HepG2 (cell line): ENCODE measurements around the gene CTNNA3. TPM values are rescaled to one million over a fixed set of nuclear protein-coding genes. Genes with fewer than 3 reads are reported as not detected.

Source experiments
- ATAC-seq: fragments of 200-7000 bp; cut with Tn5 transposase; 3 replicates; pipeline ENCODE4 v1.9.1; 2020; ENCODE audit warnings: mild to moderate bottlenecking, moderate library complexity
- BruUV-seq: library from RNA; stranded (reverse); fragments of 400-500 nt; replicated peaks from 2 replicates; lab custom pipeline; 2021; lab: Mats Ljungman, UMichigan
- CTCF ChIA-PET: fragments of 300-600 bp; formaldehyde crosslinking; extraction: SDS; loops from one replicate; lab custom pipeline; 2021; ENCODE audit warnings: low total read pairs, inconsistent platforms, low intra/inter-chr PET ratio; lab: Yijun Ruan, JAX
- POLR2A ChIA-PET: fragments of 350-600 bp; sonication (Branson Sonifier 250); formaldehyde crosslinking; loops from one replicate; lab custom pipeline; 2020; ENCODE audit warnings: antibody characterized with exemption, inconsistent platforms; lab: Yijun Ruan, JAX
- DNase-seq: peaks from one replicate; pipeline ENCODE4 v3.0.0-alpha.2; 2015; ENCODE audit warnings: low spot score
- FAIRE-seq: peaks from 3 replicates; lab custom pipeline; 2011; peaks lifted over from hg19 to GRCh38; lab: Jason Lieb, UNC
- H2AFZ ChIP-seq: one replicate; pipeline ENCODE4 v1.6.1; 2011; ENCODE audit warnings: low read length, inconsistent platforms
- H3K27ac ChIP-seq: fragments of 300-600 bp; 3 replicates; pipeline ENCODE4 v1.8.0; 2011; ENCODE audit warnings: mixed run types, mild to moderate bottlenecking, mixed read lengths, low read length, inconsistent platforms; ENCODE audit not compliant: insufficient read depth; ENCODE audit errors: extremely low read length
- H3K27me3 ChIP-seq, 2 experiments: fragments of 200-600 bp in 1 of 2; 2 replicates in 1 of 2; 3 replicates in 1 of 2; pipeline versions ENCODE4 v1.6.0 to v1.8.0; 2011; ENCODE audit warnings: low read length in 2 of 2, mild to moderate bottlenecking in 2 of 2, moderate library complexity in 2 of 2, inconsistent platforms in 1 of 2; ENCODE audit not compliant: insufficient read depth in 2 of 2, control insufficient read depth in 1 of 2
- H3K36me3 ChIP-seq, 2 experiments: fragments of 200-600 bp in 1 of 2; replicated peaks in 1 of 2; 2 replicates in 1 of 2; 3 replicates in 1 of 2; pipeline versions ENCODE4 v1.5.1 to v1.8.0; 2011; ENCODE audit warnings: low read length in 2 of 2, inconsistent platforms in 1 of 2; ENCODE audit not compliant: insufficient read depth in 2 of 2, control insufficient read depth in 1 of 2
- H3K4me1 ChIP-seq: 2 replicates; pipeline ENCODE4 v1.5.1; 2012; ENCODE audit warnings: low read length, inconsistent platforms; ENCODE audit not compliant: insufficient read depth
- H3K4me2 ChIP-seq: 2 replicates; pipeline ENCODE4 v1.6.0; 2011; ENCODE audit warnings: low read depth, low read length, inconsistent platforms
- H3K4me3 ChIP-seq, 3 experiments: fragments of 200-600 bp in 1 of 3; sonication (generic), shearing (Covaris generic) in 1 of 3; replicated peaks in 1 of 3; 2 replicates each; pipeline ENCODE4 v1.5.1; 2011 to 2016; ENCODE audit warnings: low read length in 3 of 3, inconsistent platforms in 2 of 3, low read depth in 2 of 3, mild to moderate bottlenecking in 2 of 3, control low read depth in 1 of 3, mixed read lengths in 1 of 3; ENCODE audit not compliant: insufficient read depth in 1 of 3
- H3K79me2 ChIP-seq: one replicate; pipeline ENCODE4 v1.6.1; 2011; ENCODE audit warnings: low read length, inconsistent platforms; ENCODE audit not compliant: insufficient read depth
- H3K9ac ChIP-seq: 2 replicates; pipeline ENCODE4 v1.6.0; 2011; ENCODE audit warnings: mild to moderate bottlenecking, low read depth, low read length, inconsistent platforms; ENCODE audit not compliant: insufficient read depth
- H3K9me3 ChIP-seq: 2 replicates; pipeline ENCODE4 v1.5.1; 2012; ENCODE audit warnings: mild to moderate bottlenecking, low read length
- H4K20me1 ChIP-seq: 2 replicates; pipeline ENCODE4 v1.6.0; 2011; ENCODE audit warnings: inconsistent platforms, mild to moderate bottlenecking, low read length, moderate library complexity; ENCODE audit not compliant: insufficient read depth
- EED ChIP-seq: sonication (generic); formaldehyde crosslinking; IDR thresholded peaks from 2 replicates; pipeline ENCODE4 v1.5.0; 2020; ENCODE audit warnings: mild to moderate bottlenecking, missing genetic modification reagents
- EP300 ChIP-seq, 3 experiments: sonication (generic) in 1 of 3; formaldehyde crosslinking in 1 of 3; IDR thresholded peaks; 2 replicates each; pipeline versions ENCODE4 v1.5.1 to v1.6.1; 2011 to 2020; ENCODE audit warnings: low read depth in 2 of 3, low read length in 2 of 3, borderline replicate concordance in 1 of 3, improper control_type of control experiment in 1 of 3, mild to moderate bottlenecking in 1 of 3, missing genetic modification reagents in 1 of 3, moderate library complexity in 1 of 3
- JUND ChIP-seq: sonication (generic); formaldehyde crosslinking; IDR thresholded peaks from 2 replicates; pipeline ENCODE4 v1.8.0; 2022; ENCODE audit warnings: mild to moderate bottlenecking, missing genetic modification reagents
- SIN3A ChIP-seq: IDR thresholded peaks from 2 replicates; pipeline ENCODE4 v1.6.1; 2011; ENCODE audit warnings: low read depth, mild to moderate bottlenecking, control low read depth, low read length, borderline replicate concordance
- THAP11 ChIP-seq: IDR thresholded peaks from 2 replicates; pipeline ENCODE4 v1.6.1; 2016; ENCODE audit warnings: missing biosample characterization, missing genetic modification reagents
- ZNF253 ChIP-seq: sonication (generic); formaldehyde crosslinking; IDR thresholded peaks from 2 replicates; pipeline ENCODE4 v1.8.0; 2022; ENCODE audit warnings: mild to moderate bottlenecking, missing genetic modification reagents, borderline replicate concordance
- ZNF337 ChIP-seq: sonication (generic); formaldehyde crosslinking; IDR thresholded peaks from 2 replicates; pipeline ENCODE4 v1.5.1; 2020; ENCODE audit warnings: missing genetic modification reagents, low read depth, mild to moderate bottlenecking, borderline replicate concordance
- ZNF33A ChIP-seq: sonication (generic); formaldehyde crosslinking; IDR thresholded peaks from 2 replicates; pipeline ENCODE4 v1.5.1; 2020; ENCODE audit warnings: missing genetic modification reagents, mild to moderate bottlenecking, moderate library complexity, borderline replicate concordance
- ZNF543 ChIP-seq: sonication (generic); formaldehyde crosslinking; IDR thresholded peaks from 2 replicates; pipeline ENCODE4 v1.4.0; 2020; ENCODE audit warnings: mild to moderate bottlenecking, missing genetic modification reagents
- ZNF552 ChIP-seq: sonication (generic); formaldehyde crosslinking; IDR thresholded peaks from 2 replicates; pipeline ENCODE4 v1.9.0; 2022; ENCODE audit warnings: missing genetic modification reagents, mild to moderate bottlenecking, borderline replicate concordance
- WGBS: methylation state at CpG from one replicate; pipeline ENCODE4 v1.1.6; 2017; ENCODE audit warnings: low lambda C conversion rate; 5-methylcytosine and 5-hydroxymethylcytosine counted together
- in situ Hi-C: cut with HindIII; loops from 2 replicates; pipeline ENCODE4 v1.10.0; 2017; ENCODE audit warnings: low pct_unique_long_range_greater_than_20kb; ENCODE audit not compliant: extremely low pct_ligation_motif_present
- intact Hi-C: fragments of 100-400 bp; cut with micrococcal nuclease; formaldehyde crosslinking; loops from one replicate; pipeline ENCODE4 v1.10.0; 2022; ENCODE audit not compliant: unreplicated experiment
- polyA plus RNA-seq, 8 experiments: library from polyadenylated mRNA; depleted of rRNA in 3 of 8; stranded (reverse) in 7 of 8; unstranded in 1 of 8; fragments of >200 nt; fragmentation: Illumina TruSeq in 4 of 8; extraction: Trizol in 4 of 8; gene quantifications; 2 replicates each; pipeline versions ENCODE4 v1.2.1 to v1.2.3, GENCODE V29; 2011 to 2016; ENCODE audit warnings: low read depth in 4 of 8, missing spikeins in 1 of 8, mixed read lengths in 1 of 8; ENCODE audit not compliant: insufficient read depth in 1 of 8
- total RNA-seq, 5 experiments: library from RNA; depleted of rRNA; stranded (reverse); fragments of >200 nt; fragmentation: Illumina TruSeq; extraction: Trizol; gene quantifications; 2 replicates each; pipeline ENCODE4 v1.2.3, GENCODE V29; 2016; ENCODE audit warnings: low read depth in 1 of 5

The CTNNA3 gene
- total and polyA plus RNA-seq, 2 of the 13 experiments (the other 11 are each of a cell fraction or from before 2014, with no cell fraction given), result not detected

DNA sequence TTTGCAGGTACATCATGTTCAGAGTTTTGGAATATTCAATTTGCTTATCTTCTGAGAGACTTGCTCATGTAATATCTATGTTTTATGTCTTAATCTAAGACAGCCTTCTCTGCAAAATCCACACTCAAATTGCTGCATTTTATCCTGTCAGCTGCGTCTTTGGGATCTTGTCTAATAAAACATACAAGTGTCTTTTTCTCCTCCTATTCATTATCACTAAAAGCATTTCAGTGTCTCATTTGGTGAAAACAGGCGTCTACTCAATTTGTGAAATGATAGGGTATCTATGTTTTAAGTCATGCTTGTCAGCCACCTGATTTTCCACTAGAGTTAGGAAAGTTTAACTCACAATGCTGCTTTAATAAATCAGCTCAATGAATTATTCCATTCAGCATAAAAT, 882.9 kb downstream of the CTNNA3 start:
- Histone ChIP-seq H3K27ac (no peak overlapping the region), H3K9ac (no peak overlapping the region), H3K4me2 (no peak overlapping the region), H3K27me3 (no peaks in the 10 kb centered on the region), H3K9me3 (no peaks in the 10 kb centered on the region), H4K20me1 (no peaks in the 10 kb centered on the region), H3K79me2 (no peaks in the 10 kb centered on the region), H3K36me3 (no peaks in the 10 kb centered on the region), H3K4me1 (no peaks in the 10 kb centered on the region), H2AFZ (no peak overlapping the region), H3K4me3 (no peak overlapping the region)
- ChIA-PET POLR2A (no interaction called here), CTCF (no interaction called here)
- BruUV-seq, result no TSS peak
- ATAC-seq (no peak), DNase-seq (no peak), FAIRE-seq (no peak)
- intact Hi-C loops (no loop called here), in situ Hi-C loops (no loop called here)
- TF ChIP-seq SIN3A, result no peak
- no peak for TF ChIP-seq EED (CRISPR knock-in tag)
- TF ChIP-seq ZNF337 (CRISPR knock-in tag), result no peak
- TF ChIP-seq JUND (CRISPR knock-in tag), result no peak
- TF ChIP-seq THAP11 (CRISPR knock-in tag), result no peak
- TF ChIP-seq ZNF253 (CRISPR knock-in tag), result no peak
- no peak for TF ChIP-seq EP300 (IDR thresholded peaks at IDR 0.05; ENCODE audit: low read depth in 2 of 2, low read length in 2 of 2)
- TF ChIP-seq EP300 (CRISPR knock-in tag; IDR thresholded peaks at IDR 0.05; ENCODE audit: borderline replicate concordance), result no peak
- 0% methylated on average over 2 of the region's 2 CpGs for WGBS

DNA sequence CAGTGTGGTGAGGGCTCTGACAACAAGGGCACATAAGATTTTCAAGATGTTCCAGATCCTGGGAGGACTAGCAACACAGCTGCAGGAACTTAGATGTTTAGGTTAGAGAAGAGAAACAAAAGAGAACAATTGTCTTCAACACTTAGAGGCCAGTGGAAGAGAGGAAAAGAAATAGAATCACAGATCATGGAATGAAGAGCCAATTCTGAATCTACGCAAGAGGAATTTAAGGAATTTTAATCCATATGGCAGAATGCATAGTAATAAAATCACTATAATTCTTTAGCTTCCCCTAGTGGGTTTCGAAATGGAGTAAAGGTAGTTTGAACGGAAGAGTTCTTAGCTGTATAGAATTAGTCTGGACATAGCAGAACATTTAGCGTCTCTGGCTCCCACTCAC, 884.8 kb downstream of the CTNNA3 start:
- DNase-seq (no peak), ATAC-seq (no peak), FAIRE-seq (no peak)
- Histone ChIP-seq H3K4me2 (no peak overlapping the region), H3K27me3 (no peaks in the 10 kb centered on the region), H4K20me1 (no peaks in the 10 kb centered on the region), H3K9me3 (no peaks in the 10 kb centered on the region), H3K79me2 (no peaks in the 10 kb centered on the region), H3K4me1 (no peaks in the 10 kb centered on the region), H3K9ac (no peak overlapping the region), H2AFZ (no peak overlapping the region), H3K4me3 (no peak overlapping the region), H3K27ac (no peak overlapping the region), H3K36me3 (no peaks in the 10 kb centered on the region)
- intact Hi-C loops (no loop called here), in situ Hi-C loops (no loop called here)
- TF ChIP-seq ZNF543 (no peak), ZNF33A (CRISPR knock-in tag) (no peak), ZNF552 (CRISPR knock-in tag) (no peak)
- ChIA-PET CTCF (no interaction called here), POLR2A (no interaction called here)
- 8% methylated on average over 4 of the region's 4 CpGs for WGBS
- no TSS peak for BruUV-seq
